Germinal center (tissue), 1 donor: ENCODE measurements around the gene NDUFB1.
A peak's percentile ranks its signal among the peaks of the same experiment; 100 is the strongest.

ENCODE experiments used
- DNase-seq: peaks from one replicate; pipeline ENCODE4 v3.0.0; 2012; ENCODE audit warnings: mixed read lengths, low spot score

NDUFB1 gene

GRCh38 chr14:92121670-92122350 is at the start of gene NDUFB1, which contains the start of gene CPSF2:
Gene NDUFB1, minus strand, starts transcription at chr14:92121706. Its CDS starts 4,069 bp downstream, at chr14:92117637.
Gene CPSF2, plus strand, starts transcription at chr14:92121969. Its CDS starts 9,016 bp downstream, at chr14:92130985.
- DNase-seq: peak; percentile 91

- DNase-seq: no peak
These were observed 43.5 kb upstream of the NDUFB1 start for GRCh38 chr14:92164958-92165357.

- DNase-seq: no peak
These were observed 40.0 kb upstream of the NDUFB1 start for GRCh38 chr14:92161521-92161920.

- DNase-seq: no peak
These were observed 39.1 kb upstream of the NDUFB1 start for GRCh38 chr14:92160619-92161018.

- no peak for DNase-seq
These were observed 32.9 kb upstream of the NDUFB1 start for GRCh38 chr14:92154283-92154942.

- DNase-seq: no peak
These were observed 32.1 kb upstream of the NDUFB1 start for GRCh38 chr14:92153581-92153980.

- no peak for DNase-seq
These were observed 23.2 kb upstream of the NDUFB1 start for GRCh38 chr14:92144708-92145107.

- no peak for DNase-seq
These were observed 22.5 kb upstream of the NDUFB1 start for GRCh38 chr14:92143962-92144361.

GRCh38 chr14:92143309-92143708 is 21.8 kb upstream of the NDUFB1 start:
- no peak for DNase-seq

GRCh38 chr14:92135269-92135668 is 13.8 kb upstream of the NDUFB1 start:
- DNase-seq: peak; percentile 10

GRCh38 chr14:92134456-92134855 is 12.9 kb upstream of the NDUFB1 start:
- no peak for DNase-seq

GRCh38 chr14:92122761-92123160 is 1.3 kb upstream of the NDUFB1 start:
- no peak for DNase-seq

GRCh38 chr14:92122351-92122677 is 808 bp upstream of the NDUFB1 start:
- DNase-seq: peak; percentile 11

GRCh38 chr14:92121207-92121669 is 268 bp downstream of the NDUFB1 start:
- peak; percentile 52 for DNase-seq

- DNase-seq: no peak
These were observed 12.0 kb downstream of the NDUFB1 start for GRCh38 chr14:92109490-92109889.

- peak; percentile 40 for DNase-seq
These were observed 12.9 kb downstream of the NDUFB1 start for GRCh38 chr14:92108345-92109254.

GRCh38 chr14:92106143-92106926 is 15.2 kb downstream of the NDUFB1 start, which contains the start of gene ATXN3:
Gene ATXN3, minus strand, starts transcription at chr14:92106582. Its CDS starts 30 bp downstream, at chr14:92106552.
- DNase-seq: peak; percentile 98

- peak; percentile 30 for DNase-seq
These were observed 15.7 kb downstream of the NDUFB1 start for GRCh38 chr14:92105893-92106142.

GRCh38 chr14:92105073-92105892 is 16.2 kb downstream of the NDUFB1 start:
- no peak for DNase-seq

GRCh38 chr14:92103363-92103989 is 18.0 kb downstream of the NDUFB1 start:
- no peak for DNase-seq

GRCh38 chr14:92099802-92100201 is 21.7 kb downstream of the NDUFB1 start:
- no peak for DNase-seq
